ENCODE data around the gene GZF1.

Gene GZF1

GRCh38 chr20:23396950-23397627 is 35.1 kb downstream of the GZF1 start:
- Histone ChIP-seq H4K20me1 (ENCODE audit: low read depth, low read length) (no peaks in the 10 kb centered on the region), H3K36me3 (ENCODE audit: low read length) (peaks cover under 1% of the 10 kb centered on the region; the same call in 1 of the 2 replicates), H3K4me3 (ENCODE audit: insufficient read depth, low read length, poor library complexity, severe bottlenecking) (no peak overlapping the region), H3K9me3 (ENCODE audit: insufficient read depth, low read length) (no peaks in the 10 kb centered on the region), H3K79me2 (ENCODE audit: insufficient read depth, low read length) (no peaks in the 10 kb centered on the region), H3K9ac (ENCODE audit: low read length) (no peak overlapping the region), H3K4me2 (ENCODE audit: low read depth, low read length, poor library complexity, severe bottlenecking) (no peak overlapping the region), H3K9me2 (replicated peaks; ENCODE audit: insufficient read depth, low read length) (no peaks in the 10 kb centered on the region), H3K27ac (ENCODE audit: low read depth, low read length) (no peak overlapping the region), H3K27me3 (ENCODE audit: low read length) (no peaks in the 10 kb centered on the region), H2AFZ (ENCODE audit: low read depth, low read length, severe bottlenecking) (no peak overlapping the region), H3F3A (ENCODE audit: insufficient read depth) (no peaks in the 10 kb centered on the region)
- no peak for TF ChIP-seq EZH2phosphoT487 (conservative IDR thresholded peaks at IDR 0.05; ENCODE audit: low read length)
- TF ChIP-seq CTCF (IDR thresholded peaks at IDR 0.05; ENCODE audit: insufficient read depth, low read length, poor library complexity, severe bottlenecking), result no peak

GRCh38 chr20:23397961-23398360 is 36.0 kb downstream of the GZF1 start:
- Histone ChIP-seq H3K4me3 (ENCODE audit: insufficient read depth, low read length, poor library complexity, severe bottlenecking) (no peak overlapping the region), H3F3A (ENCODE audit: insufficient read depth) (no peaks in the 10 kb centered on the region), H3K9ac (ENCODE audit: low read length) (no peak overlapping the region), H3K36me3 (ENCODE audit: low read length) (peaks cover 3% of the 10 kb centered on the region; the same call in 1 of the 2 replicates), H4K20me1 (ENCODE audit: low read depth, low read length) (no peaks in the 10 kb centered on the region), H3K4me2 (ENCODE audit: low read depth, low read length, poor library complexity, severe bottlenecking) (no peak overlapping the region), H3K9me3 (ENCODE audit: insufficient read depth, low read length) (no peaks in the 10 kb centered on the region), H3K79me2 (ENCODE audit: insufficient read depth, low read length) (no peaks in the 10 kb centered on the region), H3K27ac (ENCODE audit: low read depth, low read length) (no peak overlapping the region), H2AFZ (ENCODE audit: low read depth, low read length, severe bottlenecking) (no peak overlapping the region), H3K27me3 (ENCODE audit: low read length) (no peaks in the 10 kb centered on the region), H3K9me2 (replicated peaks; ENCODE audit: insufficient read depth, low read length) (no peaks in the 10 kb centered on the region)
- TF ChIP-seq EZH2phosphoT487 (conservative IDR thresholded peaks at IDR 0.05; ENCODE audit: low read length) (no peak), CTCF (IDR thresholded peaks at IDR 0.05; ENCODE audit: insufficient read depth, low read length, poor library complexity, severe bottlenecking) (no peak)

- H3K9me3 ChIP-seq (ENCODE audit: insufficient read depth, low read length), result no peaks in the 10 kb centered on the region
- H3K27me3 ChIP-seq (ENCODE audit: low read length), result no peaks in the 10 kb centered on the region
- no peak overlapping the region for H3K4me2 ChIP-seq (ENCODE audit: low read depth, low read length, poor library complexity, severe bottlenecking)
- H2AFZ ChIP-seq (ENCODE audit: low read depth, low read length, severe bottlenecking), result no peak overlapping the region
- peaks cover 3% of the 10 kb centered on the region; the same call in 1 of the 2 replicates for H3K36me3 ChIP-seq (ENCODE audit: low read length)
- H3K79me2 ChIP-seq (ENCODE audit: insufficient read depth, low read length), result peaks cover 11% of the 10 kb centered on the region
- H3F3A ChIP-seq (ENCODE audit: insufficient read depth), result no peaks in the 10 kb centered on the region
- no peak overlapping the region for H3K4me3 ChIP-seq (ENCODE audit: insufficient read depth, low read length, poor library complexity, severe bottlenecking)
- no peak overlapping the region for H3K9ac ChIP-seq (ENCODE audit: low read length)
- H3K9me2 ChIP-seq (replicated peaks; ENCODE audit: insufficient read depth, low read length), result no peaks in the 10 kb centered on the region
- no peaks in the 10 kb centered on the region for H4K20me1 ChIP-seq (ENCODE audit: low read depth, low read length)
- H3K27ac ChIP-seq (ENCODE audit: low read depth, low read length), result no peak overlapping the region
- TF ChIP-seq EZH2phosphoT487 (conservative IDR thresholded peaks at IDR 0.05; ENCODE audit: low read length) (no peak), CTCF (IDR thresholded peaks at IDR 0.05; ENCODE audit: insufficient read depth, low read length, poor library complexity, severe bottlenecking) (no peak)
Observed at GRCh38 chr20:23399568-23400241, 37.7 kb downstream of the GZF1 start.
